ENCODE measurements around the gene NOTCH1. TPM values are rescaled to one million over a fixed set of nuclear protein-coding genes. Genes with fewer than 3 reads are reported as not detected.

NOTCH1 gene
- total and polyA plus RNA-seq, 2 donors (not counting 1 experiment from before 2014, with no cell fraction given), result 3.3 to 10.9 TPM

DNA sequence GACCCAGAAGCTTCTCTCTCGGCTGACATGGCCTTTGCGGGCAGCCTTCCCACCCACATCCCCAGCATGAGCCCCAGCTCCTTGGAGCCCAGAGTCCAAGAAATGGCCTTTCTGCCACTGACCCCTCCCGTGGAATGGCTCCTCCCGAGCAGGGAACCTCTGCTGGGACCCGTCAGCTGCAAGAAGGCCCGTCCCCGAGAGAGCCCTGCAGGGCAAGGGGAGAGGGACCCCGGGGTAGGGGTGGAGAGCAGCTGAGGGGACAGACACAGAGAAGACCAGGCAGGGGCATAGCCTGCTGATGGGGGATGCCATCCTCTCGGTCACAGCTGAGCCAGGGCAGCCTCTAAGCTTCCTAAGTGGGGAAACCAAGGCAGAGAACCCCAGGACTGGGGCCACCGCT lies 11.2 kb upstream of the NOTCH1 start:
- H3K27me3 ChIP-seq (ENCODE audit: control insufficient read depth, insufficient read depth, low read length), result no peaks in the 10 kb centered on the region
- H3K36me3 ChIP-seq (ENCODE audit: control insufficient read depth, insufficient read depth, low read length), result no peaks in the 10 kb centered on the region
- TF ChIP-seq, protein P1, sequence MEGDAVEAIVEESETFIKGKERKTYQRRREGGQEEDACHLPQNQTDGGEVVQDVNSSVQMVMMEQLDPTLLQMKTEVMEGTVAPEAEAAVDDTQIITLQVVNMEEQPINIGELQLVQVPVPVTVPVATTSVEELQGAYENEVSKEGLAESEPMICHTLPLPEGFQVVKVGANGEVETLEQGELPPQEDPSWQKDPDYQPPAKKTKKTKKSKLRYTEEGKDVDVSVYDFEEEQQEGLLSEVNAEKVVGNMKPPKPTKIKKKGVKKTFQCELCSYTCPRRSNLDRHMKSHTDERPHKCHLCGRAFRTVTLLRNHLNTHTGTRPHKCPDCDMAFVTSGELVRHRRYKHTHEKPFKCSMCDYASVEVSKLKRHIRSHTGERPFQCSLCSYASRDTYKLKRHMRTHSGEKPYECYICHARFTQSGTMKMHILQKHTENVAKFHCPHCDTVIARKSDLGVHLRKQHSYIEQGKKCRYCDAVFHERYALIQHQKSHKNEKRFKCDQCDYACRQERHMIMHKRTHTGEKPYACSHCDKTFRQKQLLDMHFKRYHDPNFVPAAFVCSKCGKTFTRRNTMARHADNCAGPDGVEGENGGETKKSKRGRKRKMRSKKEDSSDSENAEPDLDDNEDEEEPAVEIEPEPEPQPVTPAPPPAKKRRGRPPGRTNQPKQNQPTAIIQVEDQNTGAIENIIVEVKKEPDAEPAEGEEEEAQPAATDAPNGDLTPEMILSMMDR (conservative IDR thresholded peaks at IDR 0.05 in 1 of 2, IDR thresholded peaks at IDR 0.05 in 1 of 2; ENCODE audit: low read depth in 1 of 2, low read length in 2 of 2), result no peak
- no peak for TF ChIP-seq EZH2 (IDR thresholded peaks at IDR 0.05; ENCODE audit: low read length, missing control alignments)
- DNase-seq (ENCODE audit: low read depth in 2 of 2), result no peak
- H2AFZ ChIP-seq (ENCODE audit: low read length), result no peak overlapping the region
- no peak overlapping the region for H3K27ac ChIP-seq (ENCODE audit: insufficient read depth, low read length)
- H3K9ac ChIP-seq (ENCODE audit: insufficient read depth, low read length), result no peak overlapping the region
- H3K4me1 ChIP-seq (ENCODE audit: control insufficient read depth, extremely low read depth, insufficient read depth, low read length), result peaks cover 6% of the 10 kb centered on the region
- no peak overlapping the region for H3K4me3 ChIP-seq (replicated peaks in 1 of 4; ENCODE audit: control extremely low read depth in 1 of 4, insufficient read depth in 1 of 4, low read depth in 3 of 4, low read length in 4 of 4)
- no peaks in the 10 kb centered on the region for H3K9me3 ChIP-seq (ENCODE audit: control insufficient read depth, insufficient read depth, low read depth, low read length)
- H3K79me2 ChIP-seq (ENCODE audit: control insufficient read depth, insufficient read depth, low read length), result no peaks in the 10 kb centered on the region
- H4K20me1 ChIP-seq (ENCODE audit: control insufficient read depth, extremely low read depth, insufficient read depth, low read length), result no peaks in the 10 kb centered on the region
- H3K4me2 ChIP-seq (ENCODE audit: extremely low read depth, insufficient read depth, low read length), result no peak overlapping the region

DNA sequence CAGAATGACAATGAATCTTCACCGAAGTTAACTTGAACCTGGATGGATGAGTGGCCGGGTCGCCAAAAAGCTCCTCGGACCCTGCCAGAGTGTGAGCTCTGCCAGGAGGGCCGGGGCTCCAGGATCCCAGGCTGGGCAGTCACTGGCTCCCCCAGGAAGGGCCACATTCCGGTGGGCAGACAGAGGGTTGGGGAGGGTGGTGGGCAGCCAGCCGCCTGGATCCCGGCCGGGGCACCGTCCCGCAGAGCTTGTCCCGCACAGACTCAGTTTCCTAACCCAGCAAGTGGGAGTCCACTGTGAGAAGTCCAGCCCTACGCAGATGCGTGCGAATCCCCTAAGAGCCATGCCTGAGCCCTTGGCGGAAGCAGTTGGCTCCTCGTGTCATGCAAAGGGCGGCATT lies 10.3 kb upstream of the NOTCH1 start:
- H3K9me3 ChIP-seq (ENCODE audit: control insufficient read depth, insufficient read depth, low read depth, low read length), result no peaks in the 10 kb centered on the region
- no peak overlapping the region for H2AFZ ChIP-seq (ENCODE audit: low read length)
- H4K20me1 ChIP-seq (ENCODE audit: control insufficient read depth, extremely low read depth, insufficient read depth, low read length), result no peaks in the 10 kb centered on the region
- H3K36me3 ChIP-seq (ENCODE audit: control insufficient read depth, insufficient read depth, low read length), result no peaks in the 10 kb centered on the region
- no peak for DNase-seq (ENCODE audit: low read depth in 2 of 2)
- H3K4me2 ChIP-seq (ENCODE audit: extremely low read depth, insufficient read depth, low read length), result no peak overlapping the region
- no peak overlapping the region for H3K4me3 ChIP-seq (replicated peaks in 1 of 4; ENCODE audit: control extremely low read depth in 1 of 4, insufficient read depth in 1 of 4, low read depth in 3 of 4, low read length in 4 of 4)
- no peak overlapping the region for H3K27ac ChIP-seq (ENCODE audit: insufficient read depth, low read length)
- H3K9ac ChIP-seq (ENCODE audit: insufficient read depth, low read length), result no peak overlapping the region
- TF ChIP-seq, protein P1 (conservative IDR thresholded peaks at IDR 0.05 in 1 of 2, IDR thresholded peaks at IDR 0.05 in 1 of 2; ENCODE audit: low read depth in 1 of 2, low read length in 2 of 2), result no peak
- TF ChIP-seq EZH2 (IDR thresholded peaks at IDR 0.05; ENCODE audit: low read length, missing control alignments), result no peak
- no peaks in the 10 kb centered on the region for H3K79me2 ChIP-seq (ENCODE audit: control insufficient read depth, insufficient read depth, low read length)
- H3K27me3 ChIP-seq (ENCODE audit: control insufficient read depth, insufficient read depth, low read length), result no peaks in the 10 kb centered on the region
- H3K4me1 ChIP-seq (ENCODE audit: control insufficient read depth, extremely low read depth, insufficient read depth, low read length), result peaks cover 8% of the 10 kb centered on the region

DNA sequence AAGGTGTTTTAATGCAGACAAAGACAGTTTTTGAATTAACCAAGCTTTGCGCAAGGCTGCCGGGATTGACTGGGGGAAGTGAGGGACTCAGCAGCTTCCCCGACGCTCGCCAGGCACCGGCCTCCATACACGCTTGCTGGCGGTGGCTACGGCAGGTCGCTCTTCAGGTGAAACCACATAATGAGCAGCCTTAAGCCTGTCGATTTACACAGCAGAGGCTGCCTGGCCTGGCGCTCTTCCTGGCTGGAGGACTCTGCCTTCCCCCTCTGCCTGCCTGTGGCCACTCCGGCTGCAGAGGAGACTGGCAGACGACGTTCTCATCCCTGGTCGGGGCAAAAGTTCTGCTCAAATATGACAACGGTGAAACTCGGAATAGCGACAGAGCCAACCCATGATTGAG lies 9.0 kb upstream of the NOTCH1 start:
- Histone ChIP-seq H3K9me3 (ENCODE audit: control insufficient read depth, insufficient read depth, low read depth, low read length) (no peaks in the 10 kb centered on the region), H3K79me2 (ENCODE audit: control insufficient read depth, insufficient read depth, low read length) (no peaks in the 10 kb centered on the region), H4K20me1 (ENCODE audit: control insufficient read depth, extremely low read depth, insufficient read depth, low read length) (no peaks in the 10 kb centered on the region), H3K36me3 (ENCODE audit: control insufficient read depth, insufficient read depth, low read length) (no peaks in the 10 kb centered on the region), H3K4me2 (ENCODE audit: extremely low read depth, insufficient read depth, low read length) (no peak overlapping the region), H3K4me1 (ENCODE audit: control insufficient read depth, extremely low read depth, insufficient read depth, low read length) (peaks cover 13% of the 10 kb centered on the region), H3K27me3 (ENCODE audit: control insufficient read depth, insufficient read depth, low read length) (no peaks in the 10 kb centered on the region), H3K4me3 (replicated peaks in 1 of 4; ENCODE audit: control extremely low read depth in 1 of 4, insufficient read depth in 1 of 4, low read depth in 3 of 4, low read length in 4 of 4) (no peak overlapping the region), H3K9ac (ENCODE audit: insufficient read depth, low read length) (no peak overlapping the region), H2AFZ (ENCODE audit: low read length) (no peak overlapping the region), H3K27ac (ENCODE audit: insufficient read depth, low read length) (no peak overlapping the region)
- TF ChIP-seq, protein P1 (conservative IDR thresholded peaks at IDR 0.05 in 1 of 2, IDR thresholded peaks at IDR 0.05 in 1 of 2; ENCODE audit: low read depth in 1 of 2, low read length in 2 of 2), result no peak
- no peak for TF ChIP-seq EZH2 (IDR thresholded peaks at IDR 0.05; ENCODE audit: low read length, missing control alignments)
- DNase-seq (ENCODE audit: low read depth in 2 of 2), result no peak
